ENCODE measurements around the gene MORC4.

Gene MORC4

DNA sequence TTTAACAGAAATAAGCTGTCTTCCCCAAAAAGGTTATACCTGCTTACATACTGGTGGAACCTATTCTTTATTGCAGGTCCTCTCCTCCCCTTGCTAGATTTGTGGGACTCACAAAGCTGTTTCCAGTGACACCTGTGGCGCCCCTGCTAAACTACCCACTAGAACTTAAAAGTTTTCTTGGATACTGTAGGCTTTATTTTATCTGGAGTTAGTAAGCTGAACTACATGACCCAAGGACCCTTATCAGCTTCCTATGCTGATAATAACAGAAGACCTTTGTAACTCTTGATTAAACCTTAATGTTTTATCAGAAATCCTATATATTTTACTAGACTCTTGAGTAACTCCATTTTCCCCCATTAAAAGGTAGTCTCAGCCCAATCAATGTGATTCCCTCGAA lies 47.5 kb downstream of the MORC4 start:
- DNase-seq, result no peak

DNA sequence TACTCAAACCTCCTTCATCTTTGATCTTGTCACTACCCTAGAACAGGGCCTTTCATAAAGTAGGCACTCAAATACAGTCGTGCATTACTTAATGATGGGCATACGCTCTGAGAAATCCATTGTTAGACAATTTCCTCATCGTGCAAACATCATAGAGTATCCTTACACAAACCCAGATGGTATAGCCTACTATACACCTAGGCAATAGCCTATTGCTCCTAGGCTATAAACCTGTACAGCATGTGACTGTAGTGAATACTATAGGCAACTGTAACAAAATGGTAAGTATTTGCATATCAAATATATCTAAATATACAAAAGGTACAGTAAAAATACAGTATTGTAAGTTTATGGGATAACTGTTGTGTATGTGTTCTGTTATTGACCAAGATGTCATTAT lies 47.9 kb downstream of the MORC4 start:
- DNase-seq, result no peak

DNA sequence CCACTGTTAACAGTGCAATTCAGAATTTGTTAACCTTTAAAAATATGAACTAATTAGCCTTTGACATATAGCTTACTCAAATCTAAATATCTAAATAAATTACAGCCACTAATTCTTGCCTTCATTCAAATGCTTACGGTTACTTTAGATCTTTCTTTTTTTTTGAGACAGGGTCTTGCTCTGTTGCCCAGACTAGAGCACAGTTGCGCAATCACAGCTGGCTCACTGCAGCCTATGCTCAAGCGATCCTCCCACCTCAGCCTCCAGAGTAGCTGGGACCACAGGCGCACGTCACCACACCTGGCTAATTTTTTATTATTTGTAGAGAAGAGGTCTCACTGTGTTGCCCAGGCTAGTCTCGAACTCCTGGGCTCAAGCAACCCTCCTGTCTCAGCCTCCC lies 48.8 kb downstream of the MORC4 start:
- DNase-seq, result no peak

DNA sequence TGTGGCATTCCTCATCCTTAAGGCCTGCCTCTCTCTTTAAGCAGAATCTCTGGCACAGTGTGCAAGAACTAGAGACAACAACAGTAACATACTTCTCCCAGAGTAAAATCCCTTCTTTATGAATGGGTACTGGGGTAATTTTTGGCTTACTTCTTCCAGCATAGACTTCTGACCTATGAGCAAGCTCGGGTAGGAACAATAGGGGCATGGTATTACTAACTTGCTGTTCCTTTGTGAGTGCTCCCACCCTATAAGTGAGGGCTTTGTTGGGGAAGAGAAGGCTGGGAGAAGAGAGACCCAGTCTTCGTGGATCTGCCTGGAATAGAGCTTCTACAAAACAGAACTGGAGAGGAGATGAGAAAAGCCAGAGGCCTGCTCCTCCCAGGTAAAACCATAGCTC lies 49.6 kb downstream of the MORC4 start:
- DNase-seq, result no peak

- peak; percentile 5 for DNase-seq
These were observed 50.6 kb downstream of the MORC4 start for GRCh38 chrX:106949366-106949765.

GRCh38 chrX:106948641-106949040 lies 51.4 kb downstream of the MORC4 start:
- no peak for DNase-seq

DNA sequence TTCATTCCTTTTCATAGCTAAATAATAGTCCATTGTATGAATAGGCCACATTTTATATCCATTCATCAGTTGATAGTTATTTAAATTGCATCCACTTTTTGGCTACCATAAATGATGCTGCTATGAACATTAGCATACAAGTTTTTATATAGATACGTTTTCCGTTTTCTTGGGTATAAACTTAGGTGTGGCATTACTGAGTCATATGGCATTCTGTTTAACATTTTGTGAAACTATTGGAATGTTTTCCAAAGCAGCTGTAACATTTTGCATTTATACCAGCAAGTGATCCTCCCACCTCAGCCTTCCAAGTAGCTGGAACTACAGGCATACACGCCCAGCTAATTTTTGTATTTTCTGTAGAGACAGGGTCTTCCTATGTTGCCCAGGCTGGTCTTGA lies 53.5 kb downstream of the MORC4 start:
- no peak for DNase-seq

- DNase-seq, result no peak
These were observed 59.9 kb downstream of the MORC4 start for GRCh38 chrX:106940068-106940467.

- DNase-seq, result no peak
These were observed 60.4 kb downstream of the MORC4 start for GRCh38 chrX:106939566-106939965.

DNA sequence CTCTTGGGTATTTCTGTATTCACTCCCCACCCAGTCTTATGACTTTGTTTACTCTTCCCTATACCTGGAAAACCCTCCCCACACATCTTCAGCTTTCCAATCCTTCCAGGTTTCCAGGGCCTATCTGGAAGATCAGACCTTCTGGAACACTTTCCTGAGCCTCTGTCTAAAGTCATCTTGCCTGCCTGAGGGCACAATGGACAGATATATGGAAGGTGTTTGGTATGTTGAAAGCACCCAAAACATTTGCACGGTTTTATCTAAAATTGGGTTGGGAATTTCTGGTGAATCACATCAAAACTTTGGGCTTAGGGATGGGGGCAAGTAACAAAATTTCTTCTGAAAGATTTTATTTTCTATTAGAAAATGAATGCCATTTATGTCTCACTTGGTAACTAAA lies 63.8 kb downstream of the MORC4 start:
- no peak for DNase-seq

- no peak for DNase-seq
These were observed 64.8 kb downstream of the MORC4 start for GRCh38 chrX:106935175-106935574.

DNA sequence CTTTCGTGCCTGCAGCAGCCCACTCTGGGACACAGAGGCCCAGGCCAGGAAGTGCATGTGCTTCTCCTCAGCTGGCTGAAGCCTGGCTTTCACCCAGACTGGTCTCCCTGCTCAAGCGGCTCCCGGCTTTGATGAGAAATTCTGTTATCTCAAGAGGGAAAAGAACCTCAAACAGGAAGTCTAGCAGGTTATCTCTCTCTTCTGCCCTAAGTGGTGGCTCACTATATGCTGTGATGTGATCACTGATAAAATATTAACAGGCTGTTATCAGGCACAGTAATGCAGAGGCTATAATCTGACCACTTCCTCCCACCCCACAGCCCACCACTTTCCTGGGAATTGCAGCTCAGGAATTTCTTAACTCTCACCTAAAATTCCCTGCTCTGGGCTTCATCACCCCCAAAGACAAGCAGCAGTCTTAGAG lies 66.5 kb downstream of the MORC4 start:
- DNase-seq, result no peak

GRCh38 chrX:106932960-106933537 lies 67.0 kb downstream of the MORC4 start:
- no peak for DNase-seq

GRCh38 chrX:106932492-106932923 lies 67.5 kb downstream of the MORC4 start:
- no peak for DNase-seq

GRCh38 chrX:106931831-106932491 lies 68.1 kb downstream of the MORC4 start:
- DNase-seq, result no peak

DNA sequence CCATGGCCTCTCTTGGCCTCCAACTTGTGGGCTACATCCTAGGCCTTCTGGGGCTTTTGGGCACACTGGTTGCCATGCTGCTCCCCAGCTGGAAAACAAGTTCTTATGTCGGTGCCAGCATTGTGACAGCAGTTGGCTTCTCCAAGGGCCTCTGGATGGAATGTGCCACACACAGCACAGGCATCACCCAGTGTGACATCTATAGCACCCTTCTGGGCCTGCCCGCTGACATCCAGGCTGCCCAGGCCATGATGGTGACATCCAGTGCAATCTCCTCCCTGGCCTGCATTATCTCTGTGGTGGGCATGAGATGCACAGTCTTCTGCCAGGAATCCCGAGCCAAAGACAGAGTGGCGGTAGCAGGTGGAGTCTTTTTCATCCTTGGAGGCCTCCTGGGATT lies 71.8 kb downstream of the MORC4 start:
- no peak for DNase-seq

- DNase-seq, result no peak
These were observed 72.3 kb downstream of the MORC4 start for GRCh38 chrX:106927700-106928099.

DNA sequence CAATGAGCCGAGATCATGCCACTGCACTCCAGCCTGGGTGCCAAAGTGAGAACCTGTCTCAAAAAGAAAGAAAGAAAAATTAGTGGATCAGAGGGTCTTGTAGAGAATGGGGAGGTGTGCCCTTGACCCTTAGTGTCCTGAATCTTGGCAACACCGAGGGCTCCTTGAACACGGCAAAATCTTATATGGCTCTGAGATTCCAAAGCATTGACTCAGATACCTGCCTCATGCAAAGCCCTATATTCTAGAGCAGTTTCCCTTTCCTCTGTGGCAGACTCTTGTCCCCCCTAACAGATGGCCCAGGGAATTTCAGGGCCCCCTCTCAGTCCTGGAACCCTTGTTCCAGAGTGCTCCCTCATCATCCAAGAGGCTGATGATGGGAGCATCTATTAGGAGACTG lies 73.0 kb downstream of the MORC4 start:
- DNase-seq, result no peak

DNA sequence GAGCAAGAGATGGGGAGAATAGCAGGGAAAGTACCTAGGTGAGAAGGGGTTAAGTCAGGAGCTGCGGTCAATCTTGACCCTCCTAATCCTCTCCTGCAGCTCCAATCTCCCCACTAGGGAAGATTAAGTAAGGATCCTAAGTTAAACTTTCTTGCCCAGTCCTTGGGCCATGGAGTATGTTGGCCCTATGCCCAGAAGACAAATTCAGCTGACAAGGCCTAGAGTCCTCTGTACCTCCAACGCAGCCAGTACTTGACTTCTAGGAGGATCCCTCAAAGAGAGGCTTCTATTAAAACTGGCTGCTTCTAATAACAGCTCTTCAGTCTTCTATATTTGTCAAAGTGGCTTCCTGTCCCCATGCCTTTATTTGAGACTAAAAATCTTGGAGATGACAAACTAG lies 78.4 kb downstream of the MORC4 start:
- DNase-seq, result no peak

DNA sequence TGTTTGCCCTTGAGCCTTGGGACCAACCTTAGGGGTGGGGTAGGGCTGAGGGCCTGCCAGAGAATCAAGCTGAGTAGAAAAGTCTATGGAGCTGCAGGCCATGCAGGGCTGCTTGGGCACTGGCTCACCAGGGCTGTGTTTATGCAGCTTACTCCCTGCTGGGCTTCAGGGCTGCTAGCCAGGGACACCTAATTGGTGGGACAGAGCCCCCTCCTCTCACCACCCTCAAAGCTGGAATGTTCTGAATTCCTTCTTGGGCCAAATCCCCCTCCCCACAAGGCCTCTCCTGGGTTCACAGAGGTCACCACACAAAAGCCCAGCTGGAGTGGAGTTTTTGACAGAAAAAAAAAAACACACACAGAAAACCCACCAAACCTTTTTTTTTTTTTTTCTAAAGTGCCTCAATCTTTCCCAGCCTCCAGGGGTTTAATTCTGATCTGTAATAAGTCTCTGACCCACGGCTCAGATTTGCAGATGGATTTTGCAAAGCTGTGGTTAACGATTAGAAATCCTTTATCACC lies 80.0 kb downstream of the MORC4 start, which contains the start of gene CLDN2:
TSS of gene CLDN2 (plus strand) at position 471 of the 521 bp plus-strand sequence. CDS start 7,827 bp downstream, outside the sequence.
- no peak for DNase-seq

DNA sequence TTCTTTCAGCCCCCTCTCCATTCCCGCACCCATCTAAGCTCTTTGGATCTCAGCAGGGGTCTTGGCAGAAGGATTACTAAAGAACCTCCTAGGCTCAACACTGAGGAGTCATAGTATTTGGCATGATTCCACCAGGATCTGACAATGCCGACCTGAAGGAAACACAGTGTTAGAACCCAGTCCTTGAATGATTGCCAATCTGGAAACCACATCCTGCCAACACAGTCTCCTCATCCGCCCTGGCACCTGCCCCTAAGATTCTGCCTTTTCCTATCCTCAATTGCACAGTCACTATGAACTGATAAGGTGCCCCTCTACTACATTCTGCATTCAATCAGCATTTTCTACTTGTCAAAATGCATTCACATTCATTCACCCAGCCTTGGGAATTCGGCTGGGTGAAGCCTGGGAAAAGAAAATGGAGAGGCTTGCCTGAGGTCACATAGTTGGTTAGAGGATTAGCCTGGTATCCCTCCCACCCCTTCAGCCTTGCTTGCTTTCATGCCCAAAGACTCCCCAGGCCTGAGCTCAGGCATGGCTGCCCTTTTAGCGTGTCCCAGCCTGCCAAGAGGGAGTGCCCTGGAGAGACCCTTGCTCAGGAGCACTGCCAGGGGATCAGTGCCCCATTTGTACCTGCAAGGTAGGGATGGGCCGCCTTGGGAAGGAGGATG lies 82.0 kb downstream of the MORC4 start:
- DNase-seq, result no peak

DNA sequence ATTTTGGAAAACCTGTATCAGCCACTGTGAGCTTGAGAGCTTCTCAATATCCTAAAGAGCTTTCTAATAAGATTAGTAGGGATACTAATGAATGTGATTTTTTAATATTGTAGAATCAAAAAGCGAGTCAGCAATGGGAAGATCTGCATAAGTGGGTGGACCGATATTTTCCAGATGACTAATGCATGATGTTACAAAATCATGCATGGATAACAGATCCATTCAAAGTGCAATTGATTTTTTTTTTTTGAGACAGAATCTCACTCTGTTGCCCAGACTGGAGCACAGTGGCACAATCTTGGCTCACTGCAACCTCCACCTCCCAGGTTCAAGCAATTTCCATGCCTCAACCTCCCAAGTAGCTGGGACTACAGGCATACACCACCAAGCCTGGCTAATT lies 87.1 kb downstream of the MORC4 start:
- DNase-seq, result no peak

DNA sequence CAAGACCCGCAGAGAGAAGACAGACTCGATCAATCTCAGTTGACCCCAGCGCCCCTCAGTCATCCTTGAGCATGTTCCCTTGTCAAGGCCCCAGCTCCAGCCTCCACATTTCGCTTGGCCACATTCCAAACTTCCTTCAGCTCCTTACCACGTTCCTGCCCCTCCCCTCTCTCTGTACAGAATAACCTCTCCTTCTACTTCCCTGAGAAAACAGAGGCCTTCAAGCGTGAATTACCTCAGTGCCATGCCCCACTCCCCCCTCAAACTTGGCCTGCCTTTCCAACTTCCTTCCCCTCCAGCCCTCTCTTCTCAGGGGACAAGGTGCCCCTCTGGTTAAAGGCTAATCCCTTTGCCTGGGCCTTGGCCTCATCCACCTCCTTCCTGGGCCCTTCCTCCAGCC lies 93.7 kb downstream of the MORC4 start:
- no peak for DNase-seq

DNA sequence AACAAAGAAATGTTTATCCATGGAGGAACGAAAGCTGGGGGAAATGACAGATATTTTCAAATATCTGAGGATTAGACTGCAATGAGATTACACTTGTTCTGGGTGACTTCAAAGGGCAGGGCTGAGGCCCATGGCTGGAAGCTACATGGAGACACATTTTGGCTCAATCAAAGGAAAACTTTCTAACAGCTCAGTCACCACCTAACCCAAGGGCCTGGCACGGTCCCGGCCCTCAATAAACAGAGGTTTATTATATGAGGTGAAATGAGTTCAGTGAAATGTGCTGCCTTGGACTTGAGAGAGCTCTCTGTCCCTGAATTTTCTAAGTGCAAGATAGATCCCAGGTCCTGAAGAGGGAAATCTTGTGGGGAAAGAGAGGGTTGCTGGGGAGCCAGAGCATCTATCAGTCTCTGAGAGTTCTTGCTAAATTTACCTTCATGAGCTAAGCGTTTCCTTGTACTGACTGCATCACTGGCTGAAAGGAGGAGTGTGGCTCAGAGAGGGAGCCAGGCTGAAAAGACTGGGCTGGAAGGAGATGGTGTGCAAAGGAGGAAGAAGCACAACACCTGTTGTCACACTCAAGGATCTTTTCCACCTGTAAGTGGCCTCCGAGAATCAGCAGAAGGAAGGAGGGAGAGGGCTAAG lies 94.8 kb downstream of the MORC4 start:
- DNase-seq, result no peak

All from inflammatory macrophage treated with lipopolysaccharide for 4 hours (primary cell).